ENCODE measurements around the gene NHP2.

Gene NHP2

DNA sequence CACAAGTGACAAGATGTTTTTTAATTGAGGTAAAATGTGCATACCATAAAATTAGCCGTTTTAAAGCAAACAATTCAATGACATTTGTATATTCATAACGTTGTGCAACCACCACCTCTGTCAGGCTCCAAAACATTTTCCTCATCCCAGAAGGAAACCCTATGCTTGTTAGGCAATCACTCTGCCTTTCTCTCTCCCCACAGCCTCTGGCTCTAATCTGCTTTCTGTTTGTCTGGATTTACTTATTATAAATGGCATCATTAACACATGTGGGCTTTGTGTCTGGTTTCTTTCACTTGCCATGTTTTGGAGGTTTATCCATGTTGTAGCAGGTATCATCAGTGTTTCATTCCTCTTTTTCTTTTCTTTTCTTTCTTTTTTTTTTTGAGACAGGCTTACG is 41.8 kb downstream of the NHP2 start:
- TF ChIP-seq MAX (IDR thresholded peaks at IDR 0.05) (no peak), YY1 (IDR thresholded peaks at IDR 0.05; ENCODE audit: low read depth) (no peak), TEAD4 (IDR thresholded peaks at IDR 0.05) (no peak), TCF12 (IDR thresholded peaks at IDR 0.05; ENCODE audit: low read depth) (no peak), RAD21 (IDR thresholded peaks at IDR 0.05; ENCODE audit: low read depth) (no peak), EGR1 (IDR thresholded peaks at IDR 0.05) (no peak), FOXM1 (IDR thresholded peaks at IDR 0.05; ENCODE audit: borderline replicate concordance, low read depth) (no peak), CREB1 (IDR thresholded peaks at IDR 0.05; ENCODE audit: low read depth) (no peak), ZBTB7A (IDR thresholded peaks at IDR 0.05; ENCODE audit: low read depth) (no peak), NFIC (IDR thresholded peaks at IDR 0.05) (no peak), EP300 (IDR thresholded peaks at IDR 0.05; ENCODE audit: borderline replicate concordance) (no peak), TAF1 (IDR thresholded peaks at IDR 0.05; ENCODE audit: low read depth) (no peak), USF1 (IDR thresholded peaks at IDR 0.05) (no peak), CEBPB (IDR thresholded peaks at IDR 0.05) (no peak)
- TF ChIP-seq, protein P1, sequence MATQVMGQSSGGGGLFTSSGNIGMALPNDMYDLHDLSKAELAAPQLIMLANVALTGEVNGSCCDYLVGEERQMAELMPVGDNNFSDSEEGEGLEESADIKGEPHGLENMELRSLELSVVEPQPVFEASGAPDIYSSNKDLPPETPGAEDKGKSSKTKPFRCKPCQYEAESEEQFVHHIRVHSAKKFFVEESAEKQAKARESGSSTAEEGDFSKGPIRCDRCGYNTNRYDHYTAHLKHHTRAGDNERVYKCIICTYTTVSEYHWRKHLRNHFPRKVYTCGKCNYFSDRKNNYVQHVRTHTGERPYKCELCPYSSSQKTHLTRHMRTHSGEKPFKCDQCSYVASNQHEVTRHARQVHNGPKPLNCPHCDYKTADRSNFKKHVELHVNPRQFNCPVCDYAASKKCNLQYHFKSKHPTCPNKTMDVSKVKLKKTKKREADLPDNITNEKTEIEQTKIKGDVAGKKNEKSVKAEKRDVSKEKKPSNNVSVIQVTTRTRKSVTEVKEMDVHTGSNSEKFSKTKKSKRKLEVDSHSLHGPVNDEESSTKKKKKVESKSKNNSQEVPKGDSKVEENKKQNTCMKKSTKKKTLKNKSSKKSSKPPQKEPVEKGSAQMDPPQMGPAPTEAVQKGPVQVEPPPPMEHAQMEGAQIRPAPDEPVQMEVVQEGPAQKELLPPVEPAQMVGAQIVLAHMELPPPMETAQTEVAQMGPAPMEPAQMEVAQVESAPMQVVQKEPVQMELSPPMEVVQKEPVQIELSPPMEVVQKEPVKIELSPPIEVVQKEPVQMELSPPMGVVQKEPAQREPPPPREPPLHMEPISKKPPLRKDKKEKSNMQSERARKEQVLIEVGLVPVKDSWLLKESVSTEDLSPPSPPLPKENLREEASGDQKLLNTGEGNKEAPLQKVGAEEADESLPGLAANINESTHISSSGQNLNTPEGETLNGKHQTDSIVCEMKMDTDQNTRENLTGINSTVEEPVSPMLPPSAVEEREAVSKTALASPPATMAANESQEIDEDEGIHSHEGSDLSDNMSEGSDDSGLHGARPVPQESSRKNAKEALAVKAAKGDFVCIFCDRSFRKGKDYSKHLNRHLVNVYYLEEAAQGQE (IDR thresholded peaks at IDR 0.05; ENCODE audit: low read depth) = no peak

DNA sequence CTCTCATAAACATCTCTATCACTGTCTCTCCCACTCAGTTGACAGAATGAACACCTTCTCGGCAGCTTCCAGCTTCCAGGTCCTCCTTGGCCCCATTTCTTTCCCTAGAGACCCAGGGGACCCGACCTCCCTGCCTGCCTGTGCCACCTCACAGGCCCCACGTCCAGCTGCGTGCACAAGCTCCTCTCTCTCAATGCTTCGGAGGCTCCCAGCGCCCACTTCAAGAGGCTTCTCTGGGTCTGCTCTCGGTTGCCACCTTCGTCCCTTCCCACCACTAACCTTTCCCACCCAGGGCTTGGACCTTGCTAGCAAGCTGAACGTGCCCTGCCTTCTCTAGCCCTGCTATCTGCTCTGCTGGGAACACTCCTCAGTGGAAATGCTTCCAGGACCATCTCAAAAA is 43.2 kb downstream of the NHP2 start:
- TF ChIP-seq ZBTB7A (IDR thresholded peaks at IDR 0.05; ENCODE audit: low read depth) = no peak
- TF ChIP-seq USF1 (IDR thresholded peaks at IDR 0.05) = no peak
- no peak for TF ChIP-seq NFIC (IDR thresholded peaks at IDR 0.05)
- TF ChIP-seq CEBPB (IDR thresholded peaks at IDR 0.05) = no peak
- no peak for TF ChIP-seq EGR1 (IDR thresholded peaks at IDR 0.05)
- TF ChIP-seq, protein P1 (IDR thresholded peaks at IDR 0.05; ENCODE audit: low read depth) = no peak
- TF ChIP-seq MAX (IDR thresholded peaks at IDR 0.05) = no peak
- TF ChIP-seq YY1 (IDR thresholded peaks at IDR 0.05; ENCODE audit: low read depth) = no peak
- no peak for TF ChIP-seq TAF1 (IDR thresholded peaks at IDR 0.05; ENCODE audit: low read depth)
- TF ChIP-seq EP300 (IDR thresholded peaks at IDR 0.05; ENCODE audit: borderline replicate concordance) = no peak
- TF ChIP-seq TCF12 (IDR thresholded peaks at IDR 0.05; ENCODE audit: low read depth) = no peak
- TF ChIP-seq TEAD4 (IDR thresholded peaks at IDR 0.05) = no peak
- TF ChIP-seq RAD21 (IDR thresholded peaks at IDR 0.05; ENCODE audit: low read depth) = no peak
- TF ChIP-seq CREB1 (IDR thresholded peaks at IDR 0.05; ENCODE audit: low read depth) = no peak
- TF ChIP-seq FOXM1 (IDR thresholded peaks at IDR 0.05; ENCODE audit: borderline replicate concordance, low read depth) = no peak

DNA sequence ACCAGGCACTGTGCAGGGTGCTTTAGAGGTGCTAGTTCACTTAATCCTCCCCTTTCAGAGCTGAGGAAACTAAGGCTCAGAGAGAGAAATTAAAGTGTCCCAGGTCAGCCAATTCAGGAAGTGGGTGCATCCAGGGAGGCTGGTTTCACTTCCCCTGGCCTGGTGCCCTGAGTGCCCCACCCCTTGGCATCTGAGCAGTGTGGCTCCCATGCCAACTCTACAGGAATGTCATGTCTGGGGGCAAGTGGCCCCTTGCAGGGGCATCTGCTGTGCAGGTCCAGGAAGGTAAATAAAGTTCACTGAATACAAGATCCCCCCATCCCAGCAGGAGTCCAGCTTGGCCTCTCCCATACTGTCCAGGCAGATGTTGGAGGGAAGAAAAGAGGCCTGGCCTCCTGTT is 44.7 kb downstream of the NHP2 start:
- TF ChIP-seq ZBTB7A (IDR thresholded peaks at IDR 0.05; ENCODE audit: low read depth) (no peak), RAD21 (IDR thresholded peaks at IDR 0.05; ENCODE audit: low read depth) (no peak), NFIC (IDR thresholded peaks at IDR 0.05) (peak; percentile 83), EGR1 (IDR thresholded peaks at IDR 0.05) (no peak), TEAD4 (IDR thresholded peaks at IDR 0.05) (peak; percentile 45; the same call in 1 of the 2 replicates), TAF1 (IDR thresholded peaks at IDR 0.05; ENCODE audit: low read depth) (no peak), TCF12 (IDR thresholded peaks at IDR 0.05; ENCODE audit: low read depth) (no peak), EP300 (IDR thresholded peaks at IDR 0.05; ENCODE audit: borderline replicate concordance) (no peak), FOXM1 (IDR thresholded peaks at IDR 0.05; ENCODE audit: borderline replicate concordance, low read depth) (no peak)

DNA sequence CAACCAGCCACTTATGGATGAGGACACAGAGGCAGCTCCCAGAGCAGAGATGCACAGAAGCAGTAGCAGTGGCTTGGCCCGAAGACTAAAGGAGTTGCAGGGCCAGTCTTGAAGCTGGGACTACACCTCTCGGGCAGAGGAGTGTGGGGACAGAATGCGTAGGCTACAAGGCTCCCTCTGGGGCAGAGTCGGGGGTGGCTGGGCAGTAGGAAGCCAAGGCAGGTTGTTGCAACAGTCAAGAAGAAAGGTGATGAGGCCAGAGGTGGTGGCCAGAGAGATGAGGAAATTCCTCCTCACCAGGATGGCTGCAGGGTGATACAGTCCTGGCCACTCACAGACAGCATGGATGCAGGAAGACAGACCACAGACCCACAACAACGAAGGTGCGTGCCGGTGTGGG is 45.2 kb downstream of the NHP2 start:
- TF ChIP-seq EGR1 (IDR thresholded peaks at IDR 0.05) (no peak), RAD21 (IDR thresholded peaks at IDR 0.05; ENCODE audit: low read depth) (no peak), EP300 (IDR thresholded peaks at IDR 0.05; ENCODE audit: borderline replicate concordance) (no peak), YY1 (IDR thresholded peaks at IDR 0.05; ENCODE audit: low read depth) (no peak), FOXM1 (IDR thresholded peaks at IDR 0.05; ENCODE audit: borderline replicate concordance, low read depth) (no peak)

GRCh38 chr5:178107756-178108310 is 45.9 kb downstream of the NHP2 start:
- TF ChIP-seq TAF1 (IDR thresholded peaks at IDR 0.05; ENCODE audit: low read depth) = no peak
- no peak for TF ChIP-seq TEAD4 (IDR thresholded peaks at IDR 0.05)
- no peak for TF ChIP-seq EP300 (IDR thresholded peaks at IDR 0.05; ENCODE audit: borderline replicate concordance)
- no peak for TF ChIP-seq TCF12 (IDR thresholded peaks at IDR 0.05; ENCODE audit: low read depth)
- no peak for TF ChIP-seq CEBPB (IDR thresholded peaks at IDR 0.05)
- TF ChIP-seq FOXM1 (IDR thresholded peaks at IDR 0.05; ENCODE audit: borderline replicate concordance, low read depth) = no peak
- TF ChIP-seq ZBTB7A (IDR thresholded peaks at IDR 0.05; ENCODE audit: low read depth) = no peak
- TF ChIP-seq NFIC (IDR thresholded peaks at IDR 0.05) = no peak
- TF ChIP-seq YY1 (IDR thresholded peaks at IDR 0.05; ENCODE audit: low read depth) = no peak
- no peak for TF ChIP-seq MAX (IDR thresholded peaks at IDR 0.05)
- TF ChIP-seq, protein P1 (IDR thresholded peaks at IDR 0.05; ENCODE audit: low read depth) = no peak
- TF ChIP-seq RAD21 (IDR thresholded peaks at IDR 0.05; ENCODE audit: low read depth) = no peak
- no peak for TF ChIP-seq CREB1 (IDR thresholded peaks at IDR 0.05; ENCODE audit: low read depth)
- no peak for TF ChIP-seq EGR1 (IDR thresholded peaks at IDR 0.05)
- TF ChIP-seq USF1 (IDR thresholded peaks at IDR 0.05) = no peak

All from Ishikawa (cell line).